Osteocyte (in vitro differentiated cells): ENCODE measurements around the gene DDAH2. TPM values are rescaled to one million over a fixed set of nuclear protein-coding genes. Genes with fewer than 3 reads are reported as not detected.
A peak's percentile ranks its signal among the peaks of the same experiment; 100 is the strongest.

ENCODE experiments used
- DNase-seq: peaks from one replicate; pipeline ENCODE4 v3.0.0; 2021; ENCODE audit warnings: mixed read lengths; ENCODE audit not compliant: unreplicated experiment; ENCODE audit errors: extremely low spot score
- H3K27ac Mint-ChIP-seq: one replicate; pipeline ENCODE4 v1.8.0; 2021; ENCODE audit warnings: mild to moderate bottlenecking, mixed read lengths; ENCODE audit not compliant: unreplicated experiment
- H3K27me3 Mint-ChIP-seq: one replicate; pipeline ENCODE4 v1.8.0; 2021; ENCODE audit warnings: mixed read lengths; ENCODE audit not compliant: unreplicated experiment
- H3K36me3 Mint-ChIP-seq: one replicate; pipeline ENCODE4 v1.8.0; 2021; ENCODE audit warnings: mixed read lengths; ENCODE audit not compliant: unreplicated experiment
- H3K4me1 Mint-ChIP-seq: one replicate; pipeline ENCODE4 v1.8.0; 2021; ENCODE audit warnings: mixed read lengths; ENCODE audit not compliant: unreplicated experiment
- H3K4me3 Mint-ChIP-seq: one replicate; pipeline ENCODE4 v1.8.0; 2021; ENCODE audit warnings: mild to moderate bottlenecking, moderate library complexity, mixed read lengths; ENCODE audit not compliant: unreplicated experiment
- H3K9me3 Mint-ChIP-seq: one replicate; pipeline ENCODE4 v1.8.0; 2021; ENCODE audit warnings: mixed read lengths; ENCODE audit not compliant: unreplicated experiment
- CTCF ChIP-seq: fragments of 200-600 bp; sonication (generic); IDR thresholded peaks from 2 replicates; pipeline ENCODE4 v1.5.0; 2021; ENCODE audit warnings: antibody characterized with exemption, mild to moderate bottlenecking, moderate library complexity
- microRNA-seq: library from miRNA; unstranded; fragments of <30 nt; microRNA quantifications from one replicate; pipeline ENCODE4 v1.1.0, GENCODE V29; 2020; ENCODE audit not compliant: unreplicated experiment
- total RNA-seq: library from RNA; stranded (reverse); gene quantifications from 2 replicates; pipeline ENCODE4 v1.2.1, GENCODE V29; 2021

DDAH2 gene
- total RNA-seq, 1 donor from 2014 or later: 96.3 TPM

- peak; percentile 93 for DNase-seq
- H3K4me1 Mint-ChIP-seq: peaks cover 16% of the 10 kb centered on the region
Observed at GRCh38 chr6:31680226-31681134, 48.6 kb downstream of the DDAH2 start, which contains the start of gene LY6G5C. LY6G5C (minus strand) TSS chr6:31681067; CDS start chr6:31680373, 694 bp downstream.

GRCh38 chr6:31677955-31678354, 51.1 kb downstream of the DDAH2 start:
- no peak for TF ChIP-seq CTCF
- Mint-ChIP-seq H3K4me3 (no peak overlapping the region), H3K27ac (no peak overlapping the region), H3K4me1 (peaks cover 16% of the 10 kb centered on the region), H3K27me3 (no peaks in the 10 kb centered on the region), H3K9me3 (no peaks in the 10 kb centered on the region), H3K36me3 (no peaks in the 10 kb centered on the region)
- no peak for DNase-seq

More at GRCh38 chr6:31680226-31681134, 48.6 kb downstream of the DDAH2 start, which contains the start of gene LY6G5C:
- Mint-ChIP-seq H3K36me3 (peaks cover under 1% of the 10 kb centered on the region), H3K9me3 (no peaks in the 10 kb centered on the region), H3K27me3 (no peaks in the 10 kb centered on the region), H3K4me3 (peak within 1 kb of the TSS; percentile 73), H3K27ac (peak within 1 kb of the TSS; percentile 90)
- peak; percentile 83 for TF ChIP-seq CTCF

Small RNAs within 50 kb of the gene (microRNA-seq; reads per million reads assigned to microRNA genes)
- not detected for gene MIR4646

Other genes starting within 250 kb of the DDAH2 start
- gene MICB, start 231.2 kb downstream of the DDAH2 start, total RNA-seq: 12.1 and 13.8 TPM in 2 replicates
- not detected in 2 replicates for gene MCCD1, start 200.3 kb downstream of the DDAH2 start, total RNA-seq
- gene DDX39B, start 187.3 kb downstream of the DDAH2 start, total RNA-seq: 315 and 331 TPM in 2 replicates
- gene ATP6V1G2, start 182.7 kb downstream of the DDAH2 start, total RNA-seq: 8.8 and 9.0 TPM in 2 replicates
- gene NFKBIL1, start 181.7 kb downstream of the DDAH2 start, total RNA-seq: 28.7 and 33.2 TPM in 2 replicates
- gene LTA, start 157.0 kb downstream of the DDAH2 start, total RNA-seq: not detected in 2 replicates
- not detected in 2 replicates for gene TNF, start 153.7 kb downstream of the DDAH2 start, total RNA-seq
- not detected in 2 replicates for gene LTB, start 146.9 kb downstream of the DDAH2 start, total RNA-seq
- not detected in 2 replicates for gene LST1, start 143.0 kb downstream of the DDAH2 start, total RNA-seq
- gene NCR3, start 136.3 kb downstream of the DDAH2 start, total RNA-seq: not detected in 2 replicates
- gene AIF1, start 114.1 kb downstream of the DDAH2 start, total RNA-seq: not detected in 2 replicates
- gene PRRC2A, start 108.6 kb downstream of the DDAH2 start, total RNA-seq: 189 and 205 TPM in 2 replicates
- 382 and 386 TPM in 2 replicates for gene BAG6, start 76.6 kb downstream of the DDAH2 start, total RNA-seq
- gene APOM, start 73.4 kb downstream of the DDAH2 start, total RNA-seq: 2.2 and 4.0 TPM in 2 replicates
- gene C6orf47, start 68.5 kb downstream of the DDAH2 start, total RNA-seq: 21.5 and 23.0 TPM in 2 replicates
- gene GPANK1, start 64.3 kb downstream of the DDAH2 start, total RNA-seq: 17.0 and 18.7 TPM in 2 replicates
- gene CSNK2B, start 63.2 kb downstream of the DDAH2 start, total RNA-seq: 142 and 163 TPM in 2 replicates
- 14.0 and 17.6 TPM in 2 replicates for gene LY6G5B, start 59.3 kb downstream of the DDAH2 start, total RNA-seq
- gene LY6G5C, start 48.2 kb downstream of the DDAH2 start, total RNA-seq: 3.9 and 5.0 TPM in 2 replicates
- 46.6 and 50.5 TPM in 2 replicates for gene ABHD16A, start 26.0 kb downstream of the DDAH2 start, total RNA-seq
- gene LY6G6F, start 22.4 kb downstream of the DDAH2 start, total RNA-seq: not detected in 2 replicates
- not detected in 2 replicates for gene LY6G6D, start 14.0 kb downstream of the DDAH2 start, total RNA-seq
- not detected in 2 replicates for gene LY6G6C, start 7.6 kb downstream of the DDAH2 start, total RNA-seq
- not detected in 2 replicates for gene MPIG6B, start 5.9 kb downstream of the DDAH2 start, total RNA-seq
- gene CLIC1, start 7.2 kb upstream of the DDAH2 start, total RNA-seq: 230 and 242 TPM in 2 replicates
- 18.4 and 20.9 TPM in 2 replicates for gene MSH5, start 10.7 kb upstream of the DDAH2 start, total RNA-seq
- gene SAPCD1, start 33.4 kb upstream of the DDAH2 start, total RNA-seq: 2.5 and 3.4 TPM in 2 replicates
- gene VWA7, start 48.0 kb upstream of the DDAH2 start, total RNA-seq: 0.50 and 0.94 TPM in 2 replicates
- gene VARS1, start 66.5 kb upstream of the DDAH2 start, total RNA-seq: 73.0 and 73.4 TPM in 2 replicates
- gene LSM2, start 77.7 kb upstream of the DDAH2 start, total RNA-seq: 50.6 and 54.3 TPM in 2 replicates
- 1.1 and 1.7 TPM in 2 replicates for gene HSPA1L, start 86.0 kb upstream of the DDAH2 start, total RNA-seq
- 19.7 and 24.8 TPM in 2 replicates for gene HSPA1A, start 86.2 kb upstream of the DDAH2 start, total RNA-seq
- 65.5 and 65.8 TPM in 2 replicates for gene HSPA1B, start 98.4 kb upstream of the DDAH2 start, total RNA-seq
- 74.8 and 83.6 TPM in 2 replicates for gene NEU1, start 133.5 kb upstream of the DDAH2 start, total RNA-seq
- gene SLC44A4, start 149.7 kb upstream of the DDAH2 start, total RNA-seq: not detected in 2 replicates
- gene EHMT2, start 168.4 kb upstream of the DDAH2 start, total RNA-seq: 62.4 and 66.7 TPM in 2 replicates
- gene ZBTB12, start 172.8 kb upstream of the DDAH2 start, total RNA-seq: 8.3 and 8.8 TPM in 2 replicates
- gene C2, start 198.4 kb upstream of the DDAH2 start, total RNA-seq: 2.3 and 2.4 TPM in 2 replicates
- gene CFB, start 216.8 kb upstream of the DDAH2 start, total RNA-seq: 4.2 and 6.9 TPM in 2 replicates
- 59.3 and 66.8 TPM in 2 replicates for gene NELFE, start 229.7 kb upstream of the DDAH2 start, total RNA-seq
- 69.3 and 84.3 TPM in 2 replicates for gene SKIC2, start 229.9 kb upstream of the DDAH2 start, total RNA-seq
- gene DXO, start 242.8 kb upstream of the DDAH2 start, total RNA-seq: 28.6 and 30.8 TPM in 2 replicates